GM10248 (cell line): ENCODE measurements around the gene GTF2H3.

Experiments used
- CTCF ChIA-PET: fragments of 300-600 bp; sonication (Branson Sonifier 250); formaldehyde crosslinking; extraction: SDS; loops from one replicate; lab custom pipeline; 2021; ENCODE audit warnings: antibody characterized with exemption; lab: Yijun Ruan, JAX
- POLR2A ChIA-PET: fragments of 350-650 bp; sonication (Branson Sonifier 250); formaldehyde crosslinking; extraction: SDS; loops from one replicate; lab custom pipeline; 2020; ENCODE audit warnings: antibody characterized with exemption; lab: Yijun Ruan, JAX
- DNase-seq: peaks from one replicate; pipeline ENCODE4 v3.0.0; 2012; ENCODE audit errors: extremely low spot score
- TF ChIP-seq, protein P1 (sequence below): IDR thresholded peaks from 2 replicates; pipeline ENCODE4 v1.5.1; 2012; ENCODE audit warnings: mild to moderate bottlenecking, low read depth; ENCODE audit errors: extremely low read depth, missing control alignments, control extremely low read depth

GTF2H3 gene

DNA sequence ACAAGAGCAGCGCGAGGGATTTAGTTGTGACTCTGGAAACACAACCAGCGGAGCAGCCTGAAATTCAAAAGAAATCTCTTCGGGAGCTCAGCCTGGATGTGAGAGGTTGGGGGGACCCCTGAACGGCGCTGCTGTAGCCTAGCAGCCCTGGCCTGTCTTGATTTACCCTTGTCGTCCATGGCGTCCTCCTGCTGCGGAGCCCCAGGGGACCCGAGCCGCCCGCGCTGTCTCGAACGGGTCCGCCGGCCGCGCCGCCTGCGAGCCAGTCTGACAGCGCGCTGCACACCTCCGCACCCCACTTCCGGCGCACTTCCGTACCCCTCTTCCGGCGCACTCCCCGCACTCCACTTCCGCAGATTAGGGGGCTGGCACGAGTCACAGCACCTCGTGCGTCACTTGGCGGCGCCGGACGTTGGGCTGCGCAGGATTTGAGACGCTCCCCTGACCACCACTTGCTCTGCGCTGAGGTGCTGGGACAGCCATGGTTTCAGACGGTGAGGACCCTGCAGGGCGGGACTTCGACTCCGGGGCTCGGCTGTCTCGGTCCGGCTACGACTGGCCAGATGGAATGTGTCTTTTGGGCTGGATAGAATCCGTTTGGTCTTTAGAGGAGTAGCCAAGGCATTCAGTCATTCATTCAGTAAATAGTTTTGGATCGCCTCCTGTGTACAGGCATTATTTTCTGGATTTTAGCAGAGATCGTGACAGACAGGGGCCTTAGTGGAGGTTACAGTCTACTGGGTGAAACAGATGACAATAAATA, at the start of gene GTF2H3, which contains the start of gene EIF2B1:
GTF2H3 (plus strand) TSS at position 451 of the 763 bp plus-strand sequence; CDS start at position 482, 31 bp downstream.
EIF2B1 (minus strand) TSS at position 308 of the 763 bp plus-strand sequence; CDS start at position 179, 129 bp downstream.
- POLR2A ChIA-PET: no interaction called here
- peak; percentile 99 for DNase-seq
- CTCF ChIA-PET: interaction anchor here (0.8 to 1.2 kb wide), 3 partner anchors 11 to 81 kb away, joined by 3 read pairs; no protein-coding TSS in a partner anchor
- TF ChIP-seq, protein P1, sequence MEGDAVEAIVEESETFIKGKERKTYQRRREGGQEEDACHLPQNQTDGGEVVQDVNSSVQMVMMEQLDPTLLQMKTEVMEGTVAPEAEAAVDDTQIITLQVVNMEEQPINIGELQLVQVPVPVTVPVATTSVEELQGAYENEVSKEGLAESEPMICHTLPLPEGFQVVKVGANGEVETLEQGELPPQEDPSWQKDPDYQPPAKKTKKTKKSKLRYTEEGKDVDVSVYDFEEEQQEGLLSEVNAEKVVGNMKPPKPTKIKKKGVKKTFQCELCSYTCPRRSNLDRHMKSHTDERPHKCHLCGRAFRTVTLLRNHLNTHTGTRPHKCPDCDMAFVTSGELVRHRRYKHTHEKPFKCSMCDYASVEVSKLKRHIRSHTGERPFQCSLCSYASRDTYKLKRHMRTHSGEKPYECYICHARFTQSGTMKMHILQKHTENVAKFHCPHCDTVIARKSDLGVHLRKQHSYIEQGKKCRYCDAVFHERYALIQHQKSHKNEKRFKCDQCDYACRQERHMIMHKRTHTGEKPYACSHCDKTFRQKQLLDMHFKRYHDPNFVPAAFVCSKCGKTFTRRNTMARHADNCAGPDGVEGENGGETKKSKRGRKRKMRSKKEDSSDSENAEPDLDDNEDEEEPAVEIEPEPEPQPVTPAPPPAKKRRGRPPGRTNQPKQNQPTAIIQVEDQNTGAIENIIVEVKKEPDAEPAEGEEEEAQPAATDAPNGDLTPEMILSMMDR: no peak

DNA sequence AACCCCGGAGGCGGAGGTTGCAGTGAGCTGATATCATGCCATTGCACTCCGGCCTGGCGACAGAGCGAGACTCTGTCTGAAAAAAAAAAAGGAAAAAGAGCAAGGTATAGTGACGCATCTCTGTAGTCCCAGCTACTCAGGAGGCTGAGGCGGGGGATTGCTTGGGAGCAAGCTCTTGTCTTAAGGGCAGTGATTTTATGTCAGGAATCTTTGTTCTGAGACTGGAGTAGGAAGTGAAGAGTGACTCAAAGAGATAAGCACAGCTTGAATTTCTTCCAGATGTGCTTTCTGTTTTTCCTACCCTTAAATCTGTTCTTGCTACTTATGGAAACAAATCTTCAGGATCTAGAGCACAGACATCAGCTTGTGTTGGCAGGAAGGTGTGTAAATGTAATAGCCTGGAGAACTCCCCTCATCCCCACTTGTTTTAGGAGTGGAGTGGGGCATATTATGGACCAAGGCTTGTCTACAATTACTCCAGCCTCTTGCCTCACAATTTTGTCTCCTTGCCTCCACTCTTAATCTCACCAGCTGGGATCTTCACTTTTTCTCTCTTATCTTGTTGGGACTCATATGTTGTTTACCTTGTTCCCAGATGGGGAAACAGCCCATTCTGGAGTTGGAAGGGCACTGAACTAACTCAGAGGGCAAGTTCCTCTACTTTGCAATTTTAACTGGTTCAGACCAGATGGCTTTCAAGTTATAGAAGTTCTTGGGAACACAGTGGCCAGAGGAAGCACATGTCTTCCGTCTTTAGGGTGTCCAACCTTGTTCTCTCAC, 41.7 kb upstream of the GTF2H3 start:
- TF ChIP-seq, protein P1: no peak
- ChIA-PET CTCF (interaction anchor here (1.1 to 2.2 kb wide), 4 partner anchors 8 to 132 kb away, joined by 3 to 7 read pairs (median 4); no protein-coding TSS in a partner anchor), POLR2A (no interaction called here)
- no peak for DNase-seq

- ChIA-PET POLR2A (interaction anchor here (0.7 kb wide), 1 partner anchor 10 kb away, joined by 3 read pairs; no protein-coding TSS in a partner anchor), CTCF (no interaction called here)
- no peak for DNase-seq
- TF ChIP-seq, protein P1: no peak
Observed at GRCh38 chr12:123595729-123596128, 37.9 kb upstream of the GTF2H3 start.

GRCh38 chr12:123597100-123597499, 36.5 kb upstream of the GTF2H3 start:
- ChIA-PET POLR2A (no interaction called here), CTCF (no interaction called here)
- TF ChIP-seq, protein P1: no peak
- no peak for DNase-seq

DNA sequence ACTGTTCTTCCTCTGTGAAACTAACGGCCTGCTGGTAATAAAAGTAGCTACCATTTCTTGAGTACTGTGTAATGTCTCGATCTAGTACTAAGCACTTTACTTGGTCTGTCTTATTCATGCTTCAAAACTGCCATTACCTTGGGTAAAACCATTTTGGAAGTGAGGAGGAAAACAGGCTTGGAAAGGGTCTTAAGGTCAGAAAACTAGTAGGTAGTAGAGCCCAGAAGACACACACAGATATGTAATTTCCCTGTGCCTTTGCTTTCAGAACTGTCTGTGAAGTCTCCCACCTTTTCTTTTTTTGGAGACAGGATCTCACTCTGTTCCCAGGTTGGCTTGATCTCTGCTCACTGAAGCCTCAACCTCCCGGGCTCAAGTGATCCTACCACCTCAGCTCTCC, 35.1 kb upstream of the GTF2H3 start:
- ChIA-PET POLR2A (no interaction called here), CTCF (no interaction called here)
- TF ChIP-seq, protein P1: no peak
- DNase-seq: no peak

- TF ChIP-seq, protein P1: no peak
- ChIA-PET CTCF (interaction anchor here (1.1 kb wide), 1 partner anchor 7 kb away, joined by 4 read pairs; no protein-coding TSS in a partner anchor), POLR2A (interaction anchor here (0.7 kb wide), 1 partner anchor 68 kb away, joined by 4 read pairs; no protein-coding TSS in a partner anchor)
- no peak for DNase-seq
Observed at GRCh38 chr12:123599310-123599709, 34.3 kb upstream of the GTF2H3 start.
